Measurements from ENCODE around the gene UCK2.
A peak's percentile ranks its signal among the peaks of the same experiment; 100 is the strongest.

The UCK2 gene

GRCh38 chr1:165884009-165884689, 56.7 kb downstream of the UCK2 start:
- in situ Hi-C loops (cut with MboI; ENCODE audit: low sequenced_read_pairs), result no loop called here
- H3K4me3 ChIP-seq, result no peak overlapping the region

GRCh38 chr1:165884690-165885304, 57.4 kb downstream of the UCK2 start:
- Histone ChIP-seq H3K4me3 (no peak overlapping the region), H3K36me3 (replicated peaks) (no peaks in the 10 kb centered on the region; the same call in 1 of the 2 replicates), H3K27me3 (ENCODE audit: low read depth) (no peaks in the 10 kb centered on the region), H3K9me3 (no peaks in the 10 kb centered on the region), H3K4me1 (peaks cover 29% of the 10 kb centered on the region)
- in situ Hi-C loops (cut with MboI; ENCODE audit: low sequenced_read_pairs), result no loop called here
- peak in 1 of 2 experiments; percentile 15 for DNase-seq (ENCODE audit: low spot score in 2 of 2)

More at GRCh38 chr1:165884009-165884689, 56.7 kb downstream of the UCK2 start:
- H3K27me3 ChIP-seq (ENCODE audit: low read depth), result no peaks in the 10 kb centered on the region
- no peaks in the 10 kb centered on the region for H3K36me3 ChIP-seq (replicated peaks)
- no peaks in the 10 kb centered on the region for H3K9me3 ChIP-seq
- no peak for DNase-seq (ENCODE audit: low spot score in 2 of 2)
- H3K4me1 ChIP-seq, result peaks cover 29% of the 10 kb centered on the region

- peaks cover 2% of the 10 kb centered on the region; the same call in 1 of the 2 replicates for H3K36me3 ChIP-seq (replicated peaks)
- peaks cover 29% of the 10 kb centered on the region for H3K4me1 ChIP-seq
- in situ Hi-C loops (cut with MboI; ENCODE audit: low sequenced_read_pairs), result no loop called here
Measured at GRCh38 chr1:165885305-165885694, 57.9 kb downstream of the UCK2 start.

GRCh38 chr1:165886193-165886592, 58.8 kb downstream of the UCK2 start:
- Histone ChIP-seq H3K36me3 (replicated peaks) (peaks cover 10% of the 10 kb centered on the region), H3K27me3 (ENCODE audit: low read depth) (no peaks in the 10 kb centered on the region), H3K4me3 (no peak overlapping the region), H3K4me1 (peaks cover 29% of the 10 kb centered on the region), H3K9me3 (no peaks in the 10 kb centered on the region)
- in situ Hi-C loops (cut with MboI; ENCODE audit: low sequenced_read_pairs), result no loop called here
- no peak for DNase-seq (ENCODE audit: low spot score in 2 of 2)

More at GRCh38 chr1:165885305-165885694, 57.9 kb downstream of the UCK2 start:
- no peak for DNase-seq (ENCODE audit: low spot score in 2 of 2)
- Histone ChIP-seq H3K9me3 (no peaks in the 10 kb centered on the region), H3K27me3 (ENCODE audit: low read depth) (no peaks in the 10 kb centered on the region), H3K4me3 (no peak overlapping the region)

- in situ Hi-C loops (cut with MboI; ENCODE audit: low sequenced_read_pairs), result no loop called here
- H3K9me3 ChIP-seq, result no peaks in the 10 kb centered on the region
- DNase-seq (ENCODE audit: low spot score in 2 of 2), result no peak
- H3K4me3 ChIP-seq, result no peak overlapping the region
- H3K4me1 ChIP-seq, result peaks cover 29% of the 10 kb centered on the region
- H3K27me3 ChIP-seq (ENCODE audit: low read depth), result no peaks in the 10 kb centered on the region
- peaks cover 18% of the 10 kb centered on the region for H3K36me3 ChIP-seq (replicated peaks)
Measured at GRCh38 chr1:165886983-165887382, 59.6 kb downstream of the UCK2 start.

- peaks cover 29% of the 10 kb centered on the region for H3K36me3 ChIP-seq (replicated peaks)
- no peaks in the 10 kb centered on the region for H3K9me3 ChIP-seq
- H3K27me3 ChIP-seq (ENCODE audit: low read depth), result no peaks in the 10 kb centered on the region
- DNase-seq (ENCODE audit: low spot score in 2 of 2), result no peak
- H3K4me1 ChIP-seq, result peaks cover 29% of the 10 kb centered on the region
- H3K4me3 ChIP-seq, result no peak overlapping the region
- in situ Hi-C loops (cut with MboI; ENCODE audit: low sequenced_read_pairs), result no loop called here
Measured at GRCh38 chr1:165887877-165888551, 60.6 kb downstream of the UCK2 start.

GRCh38 chr1:165888552-165888920, 61.1 kb downstream of the UCK2 start:
- in situ Hi-C loops (cut with MboI; ENCODE audit: low sequenced_read_pairs), result no loop called here
- Histone ChIP-seq H3K27me3 (ENCODE audit: low read depth) (no peaks in the 10 kb centered on the region), H3K9me3 (no peaks in the 10 kb centered on the region), H3K4me1 (peaks cover 24% of the 10 kb centered on the region), H3K36me3 (replicated peaks) (peaks cover 32% of the 10 kb centered on the region), H3K4me3 (no peak overlapping the region)
- DNase-seq (ENCODE audit: low spot score in 2 of 2), result no peak

- peaks cover 54% of the 10 kb centered on the region for H3K36me3 ChIP-seq (replicated peaks)
- no peaks in the 10 kb centered on the region for H3K9me3 ChIP-seq
- in situ Hi-C loops (cut with MboI; ENCODE audit: low sequenced_read_pairs), result no loop called here
Measured at GRCh38 chr1:165890684-165891083, 63.3 kb downstream of the UCK2 start.

GRCh38 chr1:165891111-165891860, 63.9 kb downstream of the UCK2 start:
- H3K4me1 ChIP-seq, result no peaks in the 10 kb centered on the region
- no peak overlapping the region for H3K4me3 ChIP-seq
- in situ Hi-C loops (cut with MboI; ENCODE audit: low sequenced_read_pairs), result no loop called here
- H3K9me3 ChIP-seq, result no peaks in the 10 kb centered on the region
- no peak for DNase-seq (ENCODE audit: low spot score in 2 of 2)
- peaks cover 60% of the 10 kb centered on the region for H3K36me3 ChIP-seq (replicated peaks)
- H3K27me3 ChIP-seq (ENCODE audit: low read depth), result no peaks in the 10 kb centered on the region

More at GRCh38 chr1:165890684-165891083, 63.3 kb downstream of the UCK2 start:
- Histone ChIP-seq H3K4me1 (peaks cover 3% of the 10 kb centered on the region), H3K4me3 (no peak overlapping the region), H3K27me3 (ENCODE audit: low read depth) (no peaks in the 10 kb centered on the region)
- DNase-seq (ENCODE audit: low spot score in 2 of 2), result no peak

- H3K4me1 ChIP-seq, result no peaks in the 10 kb centered on the region
- no peak for DNase-seq (ENCODE audit: low spot score in 2 of 2)
- H3K4me3 ChIP-seq, result no peak overlapping the region
- in situ Hi-C loops (cut with MboI; ENCODE audit: low sequenced_read_pairs), result no loop called here
- no peaks in the 10 kb centered on the region for H3K9me3 ChIP-seq
- peaks cover 75% of the 10 kb centered on the region for H3K36me3 ChIP-seq (replicated peaks)
- H3K27me3 ChIP-seq (ENCODE audit: low read depth), result no peaks in the 10 kb centered on the region
Measured at GRCh38 chr1:165892935-165893334, 65.5 kb downstream of the UCK2 start.

GRCh38 chr1:165893507-165893906, 66.1 kb downstream of the UCK2 start:
- Histone ChIP-seq H3K4me3 (no peak overlapping the region), H3K27me3 (ENCODE audit: low read depth) (no peaks in the 10 kb centered on the region), H3K36me3 (replicated peaks) (peaks cover 80% of the 10 kb centered on the region), H3K4me1 (no peaks in the 10 kb centered on the region), H3K9me3 (no peaks in the 10 kb centered on the region)
- in situ Hi-C loops (cut with MboI; ENCODE audit: low sequenced_read_pairs), result no loop called here
- DNase-seq (ENCODE audit: low spot score in 2 of 2), result no peak

GRCh38 chr1:165894591-165894990, 67.2 kb downstream of the UCK2 start:
- Histone ChIP-seq H3K9me3 (no peaks in the 10 kb centered on the region), H3K4me3 (no peak overlapping the region), H3K4me1 (no peaks in the 10 kb centered on the region), H3K27me3 (ENCODE audit: low read depth) (no peaks in the 10 kb centered on the region), H3K36me3 (replicated peaks) (peaks cover 91% of the 10 kb centered on the region)
- in situ Hi-C loops (cut with MboI; ENCODE audit: low sequenced_read_pairs), result no loop called here
- no peak for DNase-seq (ENCODE audit: low spot score in 2 of 2)

- in situ Hi-C loops (cut with MboI; ENCODE audit: low sequenced_read_pairs), result no loop called here
- H3K9me3 ChIP-seq, result no peaks in the 10 kb centered on the region
Measured at GRCh38 chr1:165895451-165895871, 68.0 kb downstream of the UCK2 start.

More at GRCh38 chr1:165895451-165895871, 68.0 kb downstream of the UCK2 start:
- DNase-seq (ENCODE audit: low spot score in 2 of 2), result no peak
- H3K27me3 ChIP-seq (ENCODE audit: low read depth), result no peaks in the 10 kb centered on the region
- peaks cover 88% of the 10 kb centered on the region for H3K36me3 ChIP-seq (replicated peaks)
- H3K4me1 ChIP-seq, result no peaks in the 10 kb centered on the region
- no peak overlapping the region for H3K4me3 ChIP-seq
